ENCODE results near the gene ETV1. TPM values are rescaled to one million over a fixed set of nuclear protein-coding genes. Genes with fewer than 3 reads are reported as not detected.

Gene ETV1
- 43.2 TPM for total RNA-seq

- DNase-seq (ENCODE audit: low spot score in 2 of 2) (peak in 1 of 2 donors; percentile 30), FAIRE-seq (no peak)
Observed at GRCh38 chr7:13989126-13989948, at the start of gene ETV1. Gene ETV1 (minus strand): TSS chr7:13989666. CDS start chr7:13989052, 614 bp downstream.

- DNase-seq (ENCODE audit: low spot score in 2 of 2) (peak in 1 of 2 donors; percentile 4), FAIRE-seq (no peak)
Observed at GRCh38 chr7:14024406-14024805, 34.9 kb upstream of the ETV1 start.

- peak; percentile 21 for FAIRE-seq
Observed at GRCh38 chr7:14023838-14024237, 34.4 kb upstream of the ETV1 start.

DNA sequence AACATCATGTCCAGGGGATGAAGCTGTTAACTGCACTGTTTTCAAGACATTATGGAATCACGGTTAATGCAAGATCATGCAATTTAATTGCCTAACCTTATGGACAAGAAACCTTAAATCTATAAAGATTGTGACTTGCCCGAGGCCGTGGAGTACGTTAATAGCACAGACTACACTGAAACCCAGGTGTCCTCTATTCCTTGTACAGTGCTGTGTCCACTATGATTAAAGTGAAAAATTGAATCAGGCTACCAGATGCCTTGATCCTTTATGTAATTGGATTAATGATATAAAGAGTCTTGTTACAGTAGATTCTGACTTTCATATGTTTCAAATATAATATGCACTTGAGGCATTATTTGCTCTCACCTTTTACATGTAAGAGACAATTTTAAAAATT lies 33.9 kb upstream of the ETV1 start:
- FAIRE-seq (no peak), DNase-seq (ENCODE audit: low spot score in 2 of 2) (no peak)

More at GRCh38 chr7:14023838-14024237, 34.4 kb upstream of the ETV1 start:
- DNase-seq (ENCODE audit: low spot score in 2 of 2): no peak

DNA sequence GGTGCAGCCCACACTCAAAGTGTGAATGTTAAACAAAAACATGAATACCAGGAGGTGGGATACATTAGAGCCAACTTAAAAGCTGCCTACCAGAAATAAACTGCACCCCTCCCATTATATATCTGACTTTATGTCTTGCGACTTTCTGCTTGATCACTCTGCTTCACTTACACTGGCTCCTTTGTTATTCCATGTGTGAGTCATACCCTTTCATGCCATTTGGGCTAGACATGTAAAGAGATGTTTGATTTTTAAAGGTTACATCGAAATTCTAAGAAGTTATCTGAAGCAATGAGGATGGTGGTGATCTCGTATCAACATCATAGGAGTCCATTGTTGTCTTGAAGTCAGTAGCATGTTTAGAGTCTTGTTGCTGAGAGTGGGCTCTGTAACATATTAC lies 31.6 kb upstream of the ETV1 start:
- FAIRE-seq (no peak), DNase-seq (ENCODE audit: low spot score in 2 of 2) (no peak)

- no peak for FAIRE-seq
- no peak for DNase-seq (ENCODE audit: low spot score in 2 of 2)
Observed at GRCh38 chr7:14020339-14020900, 31.0 kb upstream of the ETV1 start.

GRCh38 chr7:14018751-14019150 lies 29.3 kb upstream of the ETV1 start:
- FAIRE-seq (no peak), DNase-seq (ENCODE audit: low spot score in 2 of 2) (no peak)

- no peak for FAIRE-seq
- no peak for DNase-seq (ENCODE audit: low spot score in 2 of 2)
Observed at GRCh38 chr7:14016950-14017349, 27.5 kb upstream of the ETV1 start.

- DNase-seq (ENCODE audit: low spot score in 2 of 2) (no peak), FAIRE-seq (no peak)
Observed at GRCh38 chr7:14013898-14014297, 24.4 kb upstream of the ETV1 start.

GRCh38 chr7:14009453-14010418 lies 20.3 kb upstream of the ETV1 start:
- no peak for DNase-seq (ENCODE audit: low spot score in 2 of 2)
- no peak for FAIRE-seq

DNA sequence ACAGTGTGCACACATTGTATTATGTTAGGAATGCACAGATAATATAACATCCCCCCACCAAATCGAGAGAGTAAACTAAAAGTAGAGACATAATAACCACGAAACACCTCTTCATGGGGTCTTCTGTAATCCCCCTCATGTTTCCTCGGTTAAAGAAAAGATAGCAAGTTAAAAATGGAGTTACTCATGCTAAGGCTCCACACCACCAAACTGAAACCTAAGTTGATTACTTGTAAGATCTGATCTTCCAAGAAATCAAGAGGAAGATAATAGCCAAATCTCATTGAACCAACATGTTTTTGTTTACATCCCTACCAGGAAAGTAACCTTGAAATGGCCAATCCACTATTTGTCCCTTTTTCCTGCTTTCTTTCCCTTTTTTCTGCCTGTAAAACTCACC lies 11.7 kb upstream of the ETV1 start:
- FAIRE-seq: no peak
- DNase-seq (ENCODE audit: low spot score in 2 of 2): no peak

GRCh38 chr7:14000247-14000646 lies 10.8 kb upstream of the ETV1 start:
- no peak for FAIRE-seq
- no peak for DNase-seq (ENCODE audit: low spot score in 2 of 2)

GRCh38 chr7:13998866-13999265 lies 9.4 kb upstream of the ETV1 start:
- no peak for FAIRE-seq
- no peak for DNase-seq (ENCODE audit: low spot score in 2 of 2)

DNA sequence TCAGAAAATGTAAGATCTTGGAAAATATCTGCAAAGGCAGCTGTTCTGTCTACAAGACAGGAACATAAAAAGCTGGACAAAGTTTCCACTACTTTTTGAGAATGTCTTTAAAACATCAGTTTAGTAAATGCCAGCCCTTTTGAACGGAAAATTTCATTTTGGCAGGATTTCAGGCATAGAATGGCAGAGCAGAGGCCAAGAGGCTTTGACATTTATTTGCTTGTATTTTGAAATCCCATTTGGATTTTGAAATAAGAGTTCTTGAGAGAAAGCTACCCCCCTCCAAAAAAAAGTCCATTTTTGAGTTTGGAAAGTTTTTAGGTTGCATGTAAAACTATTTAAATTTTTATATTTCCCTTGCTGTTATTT lies 3.1 kb upstream of the ETV1 start:
- no peak for DNase-seq (ENCODE audit: low spot score in 2 of 2)
- FAIRE-seq: no peak

- FAIRE-seq (no peak), DNase-seq (ENCODE audit: low spot score in 2 of 2) (no peak)
Observed at GRCh38 chr7:13991791-13992595, 2.5 kb upstream of the ETV1 start.

DNA sequence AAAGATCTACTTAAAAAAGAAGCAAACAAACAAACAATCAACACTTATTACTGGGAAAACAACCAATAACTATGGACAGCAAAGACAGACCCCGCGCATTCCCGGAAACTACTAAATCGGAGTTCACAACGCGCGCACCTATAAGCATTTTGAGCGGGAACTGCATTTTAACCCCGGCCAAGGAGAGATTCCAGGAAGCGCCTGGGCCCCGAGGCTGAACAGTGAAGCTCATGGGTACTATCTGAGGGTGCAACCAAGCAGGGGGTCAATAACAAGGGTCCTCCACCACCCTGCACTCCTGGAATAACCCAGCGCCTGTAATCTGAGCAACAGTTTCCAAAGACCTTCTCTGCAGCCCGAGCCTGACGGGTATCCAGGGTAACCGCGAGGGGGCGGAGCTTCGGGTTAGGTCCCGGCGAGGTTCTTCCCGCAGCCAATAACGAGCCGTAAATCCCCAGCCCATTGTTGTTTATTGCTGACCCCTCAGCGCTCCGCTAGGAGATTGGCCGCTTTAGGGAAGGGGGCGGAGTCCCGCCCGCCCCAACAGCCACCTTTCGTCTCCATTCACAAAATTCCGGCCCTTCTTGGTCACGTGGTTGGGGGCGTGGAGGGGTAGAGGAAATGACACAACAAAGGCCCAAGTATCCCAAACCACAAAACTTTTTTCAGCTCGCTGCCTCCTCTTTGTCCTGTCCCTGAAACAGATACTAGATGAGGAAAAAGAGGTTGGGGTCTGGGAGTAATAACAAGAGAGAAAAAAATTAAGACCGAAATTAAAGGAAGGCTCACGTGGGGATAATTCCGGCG lies 1.7 kb upstream of the ETV1 start:
- peak; percentile 70 for FAIRE-seq
- DNase-seq (ENCODE audit: low spot score in 2 of 2): peak; percentile 64 to 76

GRCh38 chr7:13990319-13990983 lies 985 bp upstream of the ETV1 start:
- DNase-seq (ENCODE audit: low spot score in 2 of 2): no peak
- no peak for FAIRE-seq

DNA sequence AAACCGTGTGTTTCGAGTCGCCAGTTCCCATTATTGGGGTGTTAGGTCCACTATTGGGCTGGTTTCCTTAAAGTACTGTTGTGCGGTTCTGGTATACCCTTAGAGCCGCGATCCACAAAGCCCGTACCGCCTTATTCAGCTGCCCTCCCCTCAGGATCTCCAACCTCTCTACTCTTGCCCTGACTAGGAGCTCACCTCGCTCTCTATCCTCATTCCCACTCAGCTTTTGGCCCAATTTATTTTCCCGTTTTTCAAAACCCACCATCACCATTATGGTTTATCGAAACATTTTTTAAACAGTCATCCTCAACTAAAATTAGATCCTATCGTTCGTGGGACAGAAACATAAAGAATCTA lies 461 bp upstream of the ETV1 start:
- FAIRE-seq (no peak), DNase-seq (ENCODE audit: low spot score in 2 of 2) (no peak)

GRCh38 chr7:13988731-13989125 lies 738 bp downstream of the ETV1 start:
- FAIRE-seq (no peak), DNase-seq (ENCODE audit: low spot score in 2 of 2) (no peak)

All from frontal cortex (tissue), 4 donors.